Immature natural killer cell (primary cell): Measurements from ENCODE around the gene PCSK7. TPM values are rescaled to one million over a fixed set of nuclear protein-coding genes. Genes with fewer than 3 reads are reported as not detected.

ENCODE experiments used
- DNase-seq, 3 donors: peaks; one replicate each; pipeline ENCODE4 v3.0.0; 2022; ENCODE audit warnings: mixed read lengths in 1 of 3
- H3K27ac Mint-ChIP-seq, 6 donors: one replicate each; pipeline ENCODE4 v1.8.0; 2020; ENCODE audit warnings: mixed read lengths in 6 of 6, mild to moderate bottlenecking in 5 of 6, inconsistent platforms in 4 of 6, moderate library complexity in 3 of 6
- H3K27me3 Mint-ChIP-seq, 3 donors: one replicate each; pipeline ENCODE4 v1.8.0; 2020 to 2021; ENCODE audit warnings: low read depth in 3 of 3, mild to moderate bottlenecking in 3 of 3, mixed read lengths in 3 of 3, moderate library complexity in 3 of 3, inconsistent platforms in 1 of 3
- H3K36me3 Mint-ChIP-seq, 3 donors: one replicate each; pipeline ENCODE4 v1.8.0; 2020; ENCODE audit warnings: mixed read lengths in 3 of 3, inconsistent platforms in 2 of 3, mild to moderate bottlenecking in 2 of 3
- H3K4me1 Mint-ChIP-seq, 2 donors: one replicate each; pipeline ENCODE4 v1.8.0; 2020; ENCODE audit warnings: inconsistent platforms in 2 of 2, mild to moderate bottlenecking in 2 of 2, mixed read lengths in 2 of 2, moderate library complexity in 1 of 2
- H3K4me3 Mint-ChIP-seq, 5 donors: one replicate each; pipeline ENCODE4 v1.8.0; 2020; ENCODE audit warnings: mild to moderate bottlenecking in 5 of 5, mixed read lengths in 5 of 5, inconsistent platforms in 3 of 5, moderate library complexity in 3 of 5
- H3K9me3 Mint-ChIP-seq, 6 donors: one replicate each; pipeline ENCODE4 v1.8.0; 2020; ENCODE audit warnings: mild to moderate bottlenecking in 6 of 6, mixed read lengths in 6 of 6, inconsistent platforms in 4 of 6, moderate library complexity in 3 of 6
- polyA plus RNA-seq, 3 donors: library from polyadenylated mRNA; unstranded; fragments of 300-500 nt; fragmentation: Illumina TruSeq; gene quantifications; one replicate each; pipeline ENCODE4 v1.2.3, GENCODE V29; 2021

PCSK7 gene
- polyA plus RNA-seq, 3 donors from 2014 or later: 32.8 to 96.3 (median 38.8) TPM

DNA sequence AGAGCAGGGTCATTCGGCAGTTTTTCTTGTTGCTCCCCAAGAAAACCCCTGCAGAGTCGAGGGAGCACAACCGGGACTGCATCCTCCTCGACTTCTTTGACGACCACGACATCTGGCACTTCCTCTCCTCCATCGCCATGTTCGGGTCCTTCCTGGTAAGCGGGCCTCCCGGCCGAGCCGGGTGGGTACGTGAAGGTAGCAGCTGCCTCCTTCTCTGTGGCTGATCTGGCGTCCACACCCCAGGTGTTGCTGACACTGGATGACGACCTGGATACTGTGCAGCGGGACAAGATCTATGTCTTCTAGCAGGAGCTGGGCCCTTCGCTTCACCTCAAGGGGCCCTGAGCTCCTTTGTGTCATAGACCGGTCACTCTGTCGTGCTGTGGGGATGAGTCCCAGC, 36.1 kb downstream of the PCSK7 start:
- Mint-ChIP-seq H3K36me3 (no peaks in the 10 kb centered on the region), H3K4me1 (peaks cover 0 to 4% of the 10 kb centered on the region in 2 donors), H3K27ac (peak overlapping the region in 3 of 6 donors; percentile 27 to 64 (median 45)), H3K4me3 (no peak overlapping the region), H3K27me3 (peaks cover 0 to 3% (median 2%) of the 10 kb centered on the region in 3 donors), H3K9me3 (no peaks in the 10 kb centered on the region)
- no peak for DNase-seq

- H3K9me3 Mint-ChIP-seq: no peaks in the 10 kb centered on the region
- no peak overlapping the region for H3K4me3 Mint-ChIP-seq
- H3K27ac Mint-ChIP-seq: peak overlapping the region in 5 of 6 donors; percentile 1 to 51 (median 45)
- no peaks in the 10 kb centered on the region for H3K36me3 Mint-ChIP-seq
- DNase-seq: no peak
- H3K27me3 Mint-ChIP-seq: peaks cover 0 to 3% (median 2%) of the 10 kb centered on the region in 3 donors
- peaks cover 0 to 4% of the 10 kb centered on the region in 2 donors for H3K4me1 Mint-ChIP-seq
These were observed 36.6 kb downstream of the PCSK7 start for GRCh38 chr11:117195258-117195657.

DNA sequence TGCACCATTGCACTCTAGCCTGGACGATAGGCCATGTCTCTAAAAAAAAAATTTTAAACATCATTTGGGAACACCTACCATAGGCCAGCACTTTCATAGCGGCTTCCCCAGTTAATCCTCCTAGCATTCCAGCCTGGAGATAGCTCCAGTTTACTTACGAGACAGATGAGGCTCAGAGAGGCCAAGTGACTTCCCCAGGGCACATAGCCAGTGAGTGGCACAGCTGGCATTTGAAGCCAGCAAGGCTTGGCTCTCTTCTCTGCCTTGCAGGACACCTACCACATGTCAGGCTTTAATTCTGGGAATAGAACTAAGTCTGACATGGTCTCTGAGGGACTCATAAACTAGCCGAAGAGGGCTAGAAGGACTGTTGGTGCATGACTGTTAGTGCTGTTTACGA, 37.6 kb downstream of the PCSK7 start:
- H3K9me3 Mint-ChIP-seq: no peaks in the 10 kb centered on the region
- peak overlapping the region in 1 of 6 donors; percentile 76 for H3K27ac Mint-ChIP-seq
- H3K36me3 Mint-ChIP-seq: no peaks in the 10 kb centered on the region
- H3K27me3 Mint-ChIP-seq: peaks cover 0 to 2% (median 0%) of the 10 kb centered on the region in 3 donors
- H3K4me1 Mint-ChIP-seq: peaks cover 0 to 4% of the 10 kb centered on the region in 2 donors
- no peak overlapping the region for H3K4me3 Mint-ChIP-seq
- no peak for DNase-seq

GRCh38 chr11:117193130-117194020, 38.5 kb downstream of the PCSK7 start:
- Mint-ChIP-seq H3K9me3 (no peaks in the 10 kb centered on the region), H3K36me3 (no peaks in the 10 kb centered on the region), H3K4me3 (no peak overlapping the region), H3K27me3 (peaks cover 0 to 2% (median 0%) of the 10 kb centered on the region in 3 donors), H3K4me1 (peaks cover 0 to 2% of the 10 kb centered on the region in 2 donors), H3K27ac (peak overlapping the region in 3 of 6 donors; percentile 58 to 80 (median 67))
- no peak for DNase-seq

- Mint-ChIP-seq H3K36me3 (no peaks in the 10 kb centered on the region), H3K4me1 (peaks cover 0 to 2% of the 10 kb centered on the region in 2 donors), H3K27ac (no peak overlapping the region), H3K27me3 (peaks cover 0 to 2% (median 0%) of the 10 kb centered on the region in 3 donors), H3K4me3 (no peak overlapping the region), H3K9me3 (no peaks in the 10 kb centered on the region)
- DNase-seq: no peak
These were observed 39.4 kb downstream of the PCSK7 start for GRCh38 chr11:117192401-117192875.

DNA sequence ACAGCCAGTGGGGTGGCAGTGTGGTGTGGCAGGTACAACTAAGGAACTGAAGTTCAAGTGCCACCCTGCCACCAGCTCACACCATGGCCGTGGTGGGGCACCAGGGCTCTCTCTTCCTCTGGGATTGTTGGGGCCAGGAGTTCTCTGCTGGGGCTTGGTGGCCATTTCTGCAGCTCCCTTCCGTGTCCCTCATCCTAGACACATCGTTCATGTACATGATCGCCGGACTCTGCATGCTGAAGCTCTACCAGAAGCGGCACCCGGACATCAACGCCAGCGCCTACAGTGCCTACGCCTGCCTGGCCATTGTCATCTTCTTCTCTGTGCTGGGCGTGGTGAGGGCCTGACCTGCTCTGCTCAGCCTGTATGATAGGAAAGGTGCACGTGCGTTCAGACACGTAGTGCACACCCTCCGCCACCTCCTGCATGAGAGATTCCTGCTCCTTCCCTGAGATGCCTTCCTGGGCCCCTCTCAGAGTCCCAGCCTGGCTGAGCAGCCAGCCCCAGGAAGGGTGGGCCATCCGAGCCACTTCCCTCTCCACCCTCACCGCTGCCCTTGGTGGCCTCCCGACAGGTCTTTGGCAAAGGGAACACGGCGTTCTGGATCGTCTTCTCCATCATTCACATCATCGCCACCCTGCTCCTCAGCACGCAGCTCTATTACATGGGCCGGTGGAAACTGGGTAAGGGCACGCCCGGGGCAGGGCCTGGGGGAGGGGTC, 40.0 kb downstream of the PCSK7 start:
- Mint-ChIP-seq H3K4me3 (no peak overlapping the region), H3K36me3 (no peaks in the 10 kb centered on the region), H3K27me3 (peaks cover 0 to 3% (median 2%) of the 10 kb centered on the region in 3 donors), H3K4me1 (peaks cover 0 to 2% of the 10 kb centered on the region in 2 donors), H3K27ac (no peak overlapping the region), H3K9me3 (no peaks in the 10 kb centered on the region)
- DNase-seq: no peak

- H3K27ac Mint-ChIP-seq: no peak overlapping the region
- peaks cover 0 to 5% (median 0%) of the 10 kb centered on the region in 3 donors for H3K36me3 Mint-ChIP-seq
- no peaks in the 10 kb centered on the region for H3K9me3 Mint-ChIP-seq
- no peaks in the 10 kb centered on the region for H3K4me1 Mint-ChIP-seq
- H3K27me3 Mint-ChIP-seq: peaks cover 0 to 3% (median 2%) of the 10 kb centered on the region in 3 donors
- no peak for DNase-seq
- H3K4me3 Mint-ChIP-seq: no peak overlapping the region
These were observed 41.8 kb downstream of the PCSK7 start for GRCh38 chr11:117189941-117190544.

DNA sequence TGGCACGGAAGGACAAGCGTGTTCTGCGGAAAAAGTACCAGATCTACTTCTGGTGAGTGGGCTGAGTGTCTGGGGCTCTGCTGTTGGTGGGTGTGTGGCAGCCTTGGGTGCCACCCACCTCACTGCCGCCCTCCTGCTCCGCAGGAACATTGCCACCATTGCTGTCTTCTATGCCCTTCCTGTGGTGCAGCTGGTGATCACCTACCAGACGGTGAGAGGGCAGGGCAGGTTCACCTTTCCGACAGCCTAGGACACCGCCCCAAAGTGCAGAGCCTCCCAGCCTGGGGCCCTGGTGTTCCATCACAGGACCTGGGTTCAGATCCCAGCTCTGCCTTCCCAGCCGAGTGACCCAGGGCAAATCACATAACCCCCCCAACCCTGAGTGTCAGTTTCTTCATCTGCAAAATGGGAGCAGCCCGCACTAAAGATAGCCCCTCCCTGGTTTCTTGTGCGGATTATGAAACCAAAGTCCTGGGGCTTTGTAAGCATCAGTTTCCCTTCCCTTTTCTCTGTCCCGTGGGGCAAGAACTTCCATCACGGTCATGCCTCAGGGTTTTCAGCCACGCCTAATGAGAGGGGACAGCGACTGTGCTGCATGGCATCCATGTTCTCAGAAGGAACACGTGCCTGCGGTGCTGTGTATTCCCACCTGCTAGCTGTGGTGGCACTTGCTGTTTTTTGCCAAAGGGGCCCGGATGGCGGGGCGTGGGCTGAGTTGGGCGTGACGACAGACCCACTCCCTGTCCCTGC, 42.5 kb downstream of the PCSK7 start:
- peaks cover 0 to 5% (median 0%) of the 10 kb centered on the region in 3 donors for H3K36me3 Mint-ChIP-seq
- H3K4me3 Mint-ChIP-seq: no peak overlapping the region
- no peak overlapping the region for H3K27ac Mint-ChIP-seq
- no peak for DNase-seq
- peaks cover 0 to 3% (median 2%) of the 10 kb centered on the region in 3 donors for H3K27me3 Mint-ChIP-seq
- no peaks in the 10 kb centered on the region for H3K9me3 Mint-ChIP-seq
- no peaks in the 10 kb centered on the region for H3K4me1 Mint-ChIP-seq

GRCh38 chr11:117188620-117189081, 43.2 kb downstream of the PCSK7 start:
- peaks cover 0 to 3% (median 2%) of the 10 kb centered on the region in 3 donors for H3K27me3 Mint-ChIP-seq
- no peaks in the 10 kb centered on the region for H3K4me1 Mint-ChIP-seq
- no peak overlapping the region for H3K4me3 Mint-ChIP-seq
- H3K36me3 Mint-ChIP-seq: peaks cover 0 to 10% (median 0%) of the 10 kb centered on the region in 3 donors
- DNase-seq: no peak
- H3K27ac Mint-ChIP-seq: no peak overlapping the region
- H3K9me3 Mint-ChIP-seq: no peaks in the 10 kb centered on the region

- H3K36me3 Mint-ChIP-seq: peaks cover 0 to 10% (median 0%) of the 10 kb centered on the region in 3 donors
- H3K4me1 Mint-ChIP-seq: no peaks in the 10 kb centered on the region
- H3K27ac Mint-ChIP-seq: no peak overlapping the region
- DNase-seq: no peak
- peaks cover 0 to 3% (median 2%) of the 10 kb centered on the region in 3 donors for H3K27me3 Mint-ChIP-seq
- H3K9me3 Mint-ChIP-seq: no peaks in the 10 kb centered on the region
- no peak overlapping the region for H3K4me3 Mint-ChIP-seq
These were observed 43.9 kb downstream of the PCSK7 start for GRCh38 chr11:117187799-117188481.

DNA sequence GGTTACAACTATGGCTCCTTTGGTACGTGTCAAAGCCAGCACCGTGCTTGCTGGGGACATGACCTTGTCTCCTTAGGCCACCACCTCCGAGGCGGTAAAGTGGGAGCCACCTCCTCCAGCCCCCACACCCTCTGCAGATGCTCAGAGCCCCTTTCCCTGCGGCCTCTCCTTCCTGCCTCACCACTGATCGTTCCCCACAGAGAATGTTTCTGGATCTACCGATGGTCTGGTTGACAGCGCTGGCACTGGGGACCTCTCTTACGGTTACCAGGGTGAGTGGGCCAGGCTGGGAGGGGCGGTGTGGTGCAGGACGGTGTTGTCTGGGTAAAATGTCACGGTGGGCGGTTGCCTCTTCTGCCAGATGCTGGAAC, 44.5 kb downstream of the PCSK7 start:
- Mint-ChIP-seq H3K4me3 (peak overlapping the region in 1 of 5 donors; percentile 4), H3K27me3 (peaks cover 0 to 3% (median 2%) of the 10 kb centered on the region in 3 donors), H3K4me1 (no peaks in the 10 kb centered on the region), H3K9me3 (no peaks in the 10 kb centered on the region), H3K27ac (peak overlapping the region in 2 of 6 donors; percentile 31 to 60), H3K36me3 (peaks cover 0 to 13% (median 3%) of the 10 kb centered on the region in 3 donors)
- no peak for DNase-seq

- Mint-ChIP-seq H3K27ac (peak overlapping the region in 2 of 6 donors; percentile 31 to 60), H3K4me1 (no peaks in the 10 kb centered on the region), H3K36me3 (peaks cover 0 to 13% (median 3%) of the 10 kb centered on the region in 3 donors), H3K9me3 (no peaks in the 10 kb centered on the region), H3K27me3 (peaks cover 0 to 3% (median 2%) of the 10 kb centered on the region in 3 donors), H3K4me3 (peak overlapping the region in 1 of 5 donors; percentile 4)
- no peak for DNase-seq
These were observed 44.9 kb downstream of the PCSK7 start for GRCh38 chr11:117187007-117187406.
